Astrocyte of the spinal cord (primary cell): ENCODE measurements around the gene RAB37.

Source experiments
- DNase-seq: peaks from one replicate; pipeline ENCODE4 v3.0.0; 2011; ENCODE audit warnings: low read depth, low spot score
- H3K4me3 ChIP-seq: 2 replicates; pipeline ENCODE4 v1.5.1; 2011; ENCODE audit warnings: low read depth, mild to moderate bottlenecking, low read length, moderate library complexity
- in situ Hi-C: cut with HindIII; loops from 2 replicates; pipeline ENCODE4 v1.10.0; 2017; ENCODE audit warnings: low sequenced_read_pairs
- TF ChIP-seq, protein P1 (sequence below): IDR thresholded peaks from 2 replicates; pipeline ENCODE4 v1.5.1; 2012; ENCODE audit warnings: low read depth, mild to moderate bottlenecking, low read length, inconsistent platforms

Gene RAB37

GRCh38 chr17:74761931-74762330 lies 24.9 kb downstream of the RAB37 start:
- in situ Hi-C loops, result no loop called here
- DNase-seq, result no peak
- TF ChIP-seq, protein P1, sequence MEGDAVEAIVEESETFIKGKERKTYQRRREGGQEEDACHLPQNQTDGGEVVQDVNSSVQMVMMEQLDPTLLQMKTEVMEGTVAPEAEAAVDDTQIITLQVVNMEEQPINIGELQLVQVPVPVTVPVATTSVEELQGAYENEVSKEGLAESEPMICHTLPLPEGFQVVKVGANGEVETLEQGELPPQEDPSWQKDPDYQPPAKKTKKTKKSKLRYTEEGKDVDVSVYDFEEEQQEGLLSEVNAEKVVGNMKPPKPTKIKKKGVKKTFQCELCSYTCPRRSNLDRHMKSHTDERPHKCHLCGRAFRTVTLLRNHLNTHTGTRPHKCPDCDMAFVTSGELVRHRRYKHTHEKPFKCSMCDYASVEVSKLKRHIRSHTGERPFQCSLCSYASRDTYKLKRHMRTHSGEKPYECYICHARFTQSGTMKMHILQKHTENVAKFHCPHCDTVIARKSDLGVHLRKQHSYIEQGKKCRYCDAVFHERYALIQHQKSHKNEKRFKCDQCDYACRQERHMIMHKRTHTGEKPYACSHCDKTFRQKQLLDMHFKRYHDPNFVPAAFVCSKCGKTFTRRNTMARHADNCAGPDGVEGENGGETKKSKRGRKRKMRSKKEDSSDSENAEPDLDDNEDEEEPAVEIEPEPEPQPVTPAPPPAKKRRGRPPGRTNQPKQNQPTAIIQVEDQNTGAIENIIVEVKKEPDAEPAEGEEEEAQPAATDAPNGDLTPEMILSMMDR, result no peak
- H3K4me3 ChIP-seq, result no peak overlapping the region

DNA sequence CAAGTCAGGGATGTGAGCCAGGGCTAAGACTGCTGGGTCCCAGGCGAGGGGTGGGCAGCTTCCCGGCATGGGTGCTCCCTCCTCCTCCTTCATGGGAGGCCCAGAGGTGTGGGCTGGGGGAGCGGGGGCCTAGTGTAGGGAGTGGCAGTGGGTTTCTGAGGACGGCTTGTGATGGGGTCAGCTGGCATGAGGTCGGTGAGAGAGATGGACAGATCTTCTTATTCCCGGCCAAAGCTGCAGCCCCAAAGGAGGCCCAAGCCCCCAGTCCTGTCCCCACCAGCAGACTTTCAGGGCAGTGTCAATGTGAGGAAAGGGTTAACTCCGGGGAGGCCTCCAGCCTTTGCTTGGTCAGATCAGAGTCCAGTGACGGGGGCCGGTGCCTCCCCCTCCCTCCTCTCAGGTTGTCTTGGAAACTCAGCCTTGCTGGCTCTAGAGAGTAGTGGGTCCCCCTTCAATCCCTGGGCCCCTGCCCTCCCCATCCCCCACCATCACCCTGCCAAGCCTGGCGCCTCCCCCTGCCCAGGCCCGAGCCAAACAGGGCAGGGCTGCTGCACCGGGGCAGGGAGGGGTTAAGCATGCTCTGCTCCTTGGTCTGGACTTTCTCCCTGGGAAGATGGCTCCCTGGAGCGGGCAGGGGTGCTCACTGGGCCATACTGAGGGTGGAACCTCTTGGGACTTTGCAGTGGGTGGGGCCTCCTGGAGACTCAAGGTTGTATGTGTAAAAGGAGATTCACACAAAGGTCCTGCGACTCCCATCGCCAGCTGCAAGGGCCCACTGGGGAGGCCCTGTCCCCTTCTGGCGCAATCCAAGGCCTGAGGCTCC lies 26.7 kb downstream of the RAB37 start:
- DNase-seq, result no peak
- in situ Hi-C loops, result no loop called here
- TF ChIP-seq, protein P1, result no peak
- no peak overlapping the region for H3K4me3 ChIP-seq

DNA sequence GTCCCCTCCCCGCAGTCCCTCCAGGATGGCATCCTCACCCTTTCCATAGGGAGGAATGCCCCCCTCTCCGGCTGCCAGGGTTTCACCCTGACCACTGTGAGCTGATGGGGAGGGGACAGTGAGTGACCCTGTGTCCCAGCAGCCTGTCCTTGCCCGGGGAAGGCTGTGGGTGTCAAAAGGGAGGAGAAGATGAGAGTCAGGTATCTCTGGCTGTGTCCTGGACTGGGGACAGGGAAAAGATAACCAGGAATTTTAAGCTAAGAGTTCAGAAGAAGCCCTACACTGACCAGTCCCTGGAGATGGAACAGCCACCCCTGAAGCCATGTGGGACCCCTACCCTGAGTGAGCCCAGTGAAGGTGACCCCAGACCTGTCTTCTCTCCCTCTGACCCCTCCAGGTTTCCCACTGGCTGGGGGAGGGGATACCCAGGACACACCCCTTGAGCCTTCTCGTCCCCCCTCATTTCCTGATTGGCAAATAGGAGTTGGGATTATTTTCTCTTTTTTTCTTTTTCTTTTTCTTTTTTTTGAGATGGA lies 27.8 kb downstream of the RAB37 start:
- no peak for DNase-seq
- in situ Hi-C loops, result no loop called here
- TF ChIP-seq, protein P1, result no peak
- H3K4me3 ChIP-seq, result no peak overlapping the region

- no peak overlapping the region for H3K4me3 ChIP-seq
- in situ Hi-C loops, result no loop called here
- no peak for DNase-seq
- TF ChIP-seq, protein P1, result no peak
Measured at GRCh38 chr17:74766413-74766812, 29.4 kb downstream of the RAB37 start.

- no peak overlapping the region for H3K4me3 ChIP-seq
- DNase-seq, result no peak
- TF ChIP-seq, protein P1, result no peak
- in situ Hi-C loops, result no loop called here
Measured at GRCh38 chr17:74767111-74767516, 30.1 kb downstream of the RAB37 start.

DNA sequence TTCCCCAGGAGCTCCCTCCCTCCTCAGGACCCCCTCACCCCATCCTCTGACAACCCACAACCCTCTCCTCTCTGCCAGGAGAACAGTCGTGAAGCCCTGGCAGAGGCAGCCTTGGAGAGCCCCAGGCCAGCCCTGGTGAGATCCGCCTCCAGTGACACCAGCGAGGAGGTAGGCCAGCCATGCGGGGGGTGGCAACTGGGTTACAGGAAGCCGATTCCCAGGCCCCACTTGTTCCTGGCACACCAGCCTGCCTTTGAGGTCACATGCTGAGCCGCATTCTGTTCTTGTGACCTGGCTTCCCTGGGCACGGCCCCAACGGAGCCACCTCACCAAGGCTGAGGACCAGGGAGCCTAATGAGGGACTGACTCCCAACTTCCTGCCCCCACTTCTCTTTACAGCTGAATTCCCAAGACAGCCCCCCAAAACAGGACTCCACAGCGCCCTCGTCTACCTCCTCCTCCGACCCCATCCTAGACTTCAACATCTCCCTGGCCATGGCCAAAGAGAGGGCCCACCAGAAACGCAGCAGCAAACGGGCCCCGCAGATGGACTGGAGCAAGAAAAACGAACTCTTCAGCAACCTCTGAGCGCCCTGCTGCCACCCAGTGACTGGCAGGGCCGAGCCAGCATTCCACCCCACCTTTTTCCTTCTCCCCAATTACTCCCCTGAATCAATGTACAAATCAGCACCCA lies 31.2 kb downstream of the RAB37 start:
- TF ChIP-seq, protein P1, result no peak
- peak; percentile 68 for DNase-seq
- H3K4me3 ChIP-seq, result no peak overlapping the region
- in situ Hi-C loops, result no loop called here
